OCI-LY3 (cell line): ENCODE data around the gene CLMN.

ENCODE experiments used
- CTCF ChIP-seq: fragments of 200-600, 300-600 bp; sonication (generic); IDR thresholded peaks from 2 replicates; pipeline ENCODE4 v1.5.1; 2014; ENCODE audit warnings: antibody characterized with exemption, low read length, low read depth
- EZH2phosphoT487 ChIP-seq: fragments of 200-600 bp; shearing (Covaris generic); IDR thresholded peaks from 2 replicates; pipeline ENCODE4 v1.6.1; 2018; ENCODE audit warnings: antibody characterized with exemption, mixed run types, low read depth

- TF ChIP-seq CTCF (no peak), EZH2phosphoT487 (no peak)
Observed at GRCh38 chr14:95252219-95252618, 67.5 kb downstream of the CLMN start.
